Measurements from ENCODE around the gene PIM3. TPM values are rescaled to one million over a fixed set of nuclear protein-coding genes. Genes with fewer than 3 reads are reported as not detected.

PIM3 gene
- total and polyA plus RNA-seq, 10 of the 15 experiments (the other 5 are each of a cell fraction or from before 2014, with no cell fraction given) = 0.31 to 60.8 (median 12.4) TPM

DNA sequence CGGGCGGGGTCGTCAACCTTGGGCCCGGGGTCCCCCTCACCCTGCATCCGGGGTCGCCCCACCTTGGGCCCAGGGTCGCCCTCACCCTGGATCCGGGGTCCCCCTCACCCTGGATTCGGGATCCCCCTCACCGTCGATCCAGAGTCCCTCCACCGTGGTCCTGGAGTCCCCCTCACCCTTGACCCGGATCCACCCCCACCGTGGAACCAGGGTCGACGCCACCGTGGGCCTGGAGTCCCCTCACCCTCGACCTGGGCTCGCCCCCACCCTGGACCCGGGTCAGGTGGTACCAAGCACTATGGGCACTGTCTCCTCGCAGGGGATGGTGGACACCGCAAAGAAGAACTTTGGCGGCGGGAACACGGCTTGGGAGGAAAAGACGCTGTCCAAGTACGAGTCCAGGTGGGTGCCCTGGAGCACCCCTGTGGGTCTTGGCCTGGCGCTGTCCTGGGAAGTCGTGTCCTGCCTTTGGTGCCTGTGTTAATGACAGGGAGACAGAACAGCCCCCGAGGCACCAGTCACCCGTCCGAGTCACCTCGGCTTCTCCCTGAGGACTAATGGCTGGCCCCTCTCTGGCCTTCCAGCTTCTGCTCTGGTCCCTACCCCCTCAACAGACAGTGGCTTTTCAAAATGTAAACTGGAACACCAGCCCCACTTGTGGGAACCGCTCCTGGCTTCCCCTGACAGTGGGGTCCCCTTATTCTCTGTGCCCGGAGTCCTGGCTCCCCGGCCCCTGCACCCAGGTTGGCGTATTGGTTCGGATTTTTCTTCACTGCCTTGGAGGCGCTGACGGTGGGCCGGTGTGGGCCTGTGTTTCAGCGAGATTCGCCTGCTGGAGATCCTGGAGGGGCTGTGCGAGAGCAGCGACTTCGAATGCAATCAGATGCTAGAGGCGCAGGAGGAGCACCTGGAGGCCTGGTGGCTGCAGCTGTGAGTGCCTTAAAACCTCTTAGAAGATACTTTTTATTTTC lies 41.4 kb upstream of the PIM3 start:
- Histone ChIP-seq H3K27me3 (replicated peaks in 1 of 2; ENCODE audit: control insufficient read depth in 2 of 2, insufficient read depth in 2 of 2, low read length in 1 of 2) (no peaks in the 10 kb centered on the region), H3K36me3 (ENCODE audit: control insufficient read depth in 2 of 2, insufficient read depth in 2 of 2, low read length in 1 of 2) (no peaks in the 10 kb centered on the region; a peak in 2 of 4 replicates), H2AFZ (ENCODE audit: control insufficient read depth, low read depth, low read length) (no peak overlapping the region; the same call in 1 of the 2 replicates), H3K9ac (ENCODE audit: control insufficient read depth, insufficient read depth, low read length) (peak overlapping the region; percentile 84), H3K4me1 (ENCODE audit: control insufficient read depth, insufficient read depth, low read length) (peaks cover 25% of the 10 kb centered on the region), H3K4me3 (peak overlapping the region; percentile 69), H3K79me2 (ENCODE audit: control insufficient read depth, insufficient read depth, low read length) (peaks cover 26% of the 10 kb centered on the region), H4K20me1 (ENCODE audit: control insufficient read depth, insufficient read depth) (no peaks in the 10 kb centered on the region), H3K4me2 (ENCODE audit: control insufficient read depth, insufficient read depth) (peak overlapping the region; percentile 90), H3K27ac (ENCODE audit: control insufficient read depth, insufficient read depth) (peak overlapping the region; percentile 58), H3K9me3 (replicated peaks; ENCODE audit: control insufficient read depth, insufficient read depth, low read length) (no peaks in the 10 kb centered on the region)
- ChIA-PET CTCF (interaction anchor here (1.3 kb wide), 1 partner anchor 11 kb away, joined by 6 read pairs; no protein-coding TSS in a partner anchor), RAD21 (ENCODE audit: unreplicated experiment) (interaction anchor here (1.0 to 1.2 kb wide), 2 partner anchors 12 to 111 kb away, joined by 3 read pairs; no protein-coding TSS in a partner anchor), POLR2A (no interaction called here), SMC1A (ENCODE audit: uncharacterized antibody, unreplicated experiment) (no interaction called here)
- ATAC-seq (no peak), FAIRE-seq (no peak), DNase-seq (ENCODE audit: low read depth, low spot score) (no peak)
- TF ChIP-seq SREBF2 (IDR thresholded peaks at IDR 0.05; ENCODE audit: low read length) (no peak), NR2C1 (IDR thresholded peaks at IDR 0.05) (no peak), GATAD2B (conservative IDR thresholded peaks at IDR 0.05; ENCODE audit: low read depth) (no peak)
- in situ Hi-C loops (cut with MboI) (no loop called here), intact Hi-C loops (cut with micrococcal nuclease; ENCODE audit: unreplicated experiment) (loop anchor here (2.0 kb wide), 2 partner anchors 38 to 92 kb away; partner anchors contain the start of gene BRD1)
- 41% methylated on average over 44 of the region's 47 CpGs for WGBS (ENCODE audit: insufficient coverage, insufficient replicate concordance, low lambda C conversion rate, missing lambda C conversion rate)
- BruUV-seq (replicated peaks) = no TSS peak

DNA sequence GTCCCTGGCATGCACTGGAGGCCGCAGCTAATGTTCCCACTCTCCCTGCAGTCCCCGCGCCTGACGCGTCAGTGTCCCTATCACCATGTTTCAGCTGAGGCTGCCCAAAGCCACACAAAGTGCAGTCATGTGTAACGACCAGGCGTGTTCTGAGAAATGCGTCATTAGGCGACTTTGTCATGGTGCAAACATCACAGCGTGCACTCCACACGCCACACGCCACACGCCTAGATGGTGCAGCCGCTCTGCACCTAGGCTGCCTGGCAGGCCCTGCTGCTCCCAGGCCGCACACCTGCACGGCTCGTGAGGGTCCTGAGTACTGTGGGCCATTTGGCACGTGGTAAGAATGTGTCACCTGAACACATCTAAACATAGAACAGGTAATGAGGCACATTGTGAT lies 39.7 kb upstream of the PIM3 start:
- no peak for FAIRE-seq
- RAD21 ChIA-PET (ENCODE audit: unreplicated experiment) = no interaction called here

More for the DNA sequence above, 39.7 kb upstream of the PIM3 start:
- no peak overlapping the region; the same call in 1 of the 2 replicates for H3K4me2 ChIP-seq (ENCODE audit: control insufficient read depth, insufficient read depth)
- no peak overlapping the region for H3K9ac ChIP-seq (ENCODE audit: control insufficient read depth, insufficient read depth, low read length)
- ChIA-PET CTCF (interaction anchor here (1.3 kb wide), 1 partner anchor 10 kb away, joined by 6 read pairs; no protein-coding TSS in a partner anchor), SMC1A (ENCODE audit: uncharacterized antibody, unreplicated experiment) (no interaction called here), POLR2A (no interaction called here)
- no peaks in the 10 kb centered on the region for H3K9me3 ChIP-seq (replicated peaks; ENCODE audit: control insufficient read depth, insufficient read depth, low read length)
- ATAC-seq (no peak), DNase-seq (ENCODE audit: low read depth, low spot score) (no peak)
- peaks cover 26% of the 10 kb centered on the region for H3K79me2 ChIP-seq (ENCODE audit: control insufficient read depth, insufficient read depth, low read length)
- intact Hi-C loops (cut with micrococcal nuclease; ENCODE audit: unreplicated experiment) = no loop called here
- TF ChIP-seq PAX5 (IDR thresholded peaks at IDR 0.05; ENCODE audit: borderline replicate concordance, low read depth, low read length) (peak; percentile 29; the same call in 1 of the 2 replicates), YY1 (IDR thresholded peaks at IDR 0.05; ENCODE audit: low read depth, low read length) (no peak), ZNF274 (IDR thresholded peaks at IDR 0.05; ENCODE audit: insufficient read depth, insufficient read length) (no peak)
- H3K27me3 ChIP-seq (replicated peaks in 1 of 2; ENCODE audit: control insufficient read depth in 2 of 2, insufficient read depth in 2 of 2, low read length in 1 of 2) = no peaks in the 10 kb centered on the region
- in situ Hi-C loops (cut with MboI) = loop anchor here (5.0 kb wide), 1 partner anchor 154 kb away; no protein-coding TSS in a partner anchor
- no peak overlapping the region for H2AFZ ChIP-seq (ENCODE audit: control insufficient read depth, low read depth, low read length)
- no peaks in the 10 kb centered on the region; a peak in 2 of 4 replicates for H3K36me3 ChIP-seq (ENCODE audit: control insufficient read depth in 2 of 2, insufficient read depth in 2 of 2, low read length in 1 of 2)
- BruUV-seq (replicated peaks) = no TSS peak
- H3K4me1 ChIP-seq (ENCODE audit: control insufficient read depth, insufficient read depth, low read length) = peaks cover 39% of the 10 kb centered on the region
- 63% methylated on average over 18 of the region's 18 CpGs for WGBS (ENCODE audit: insufficient coverage, insufficient replicate concordance, low lambda C conversion rate, missing lambda C conversion rate)
- no peaks in the 10 kb centered on the region for H4K20me1 ChIP-seq (ENCODE audit: control insufficient read depth, insufficient read depth)
- H3K27ac ChIP-seq (ENCODE audit: control insufficient read depth, insufficient read depth) = no peak overlapping the region
- H3K4me3 ChIP-seq = no peak overlapping the region
